Transverse colon (tissue), 4 donors: ENCODE results near the gene NPAP1.

ENCODE experiments used
- POLR2A ChIP-seq: fragments of 450-650 bp; IDR thresholded peaks from one replicate; pipeline ENCODE4 v1.6.1; 2016; ENCODE audit warnings: antibody characterized with exemption, mild to moderate bottlenecking, moderate library complexity
- POLR2AphosphoS5 ChIP-seq, 3 donors: sonication (generic); formaldehyde crosslinking; IDR thresholded peaks; one replicate each; pipeline ENCODE4 v1.6.1; 2016; ENCODE audit warnings: antibody characterized with exemption in 3 of 3
- TF ChIP-seq, protein P1 (sequence below), 5 experiments: fragments of 200-600 bp in 3 of 5; fragments of 450-650 bp in 2 of 5; sonication (generic) in 3 of 5; IDR thresholded peaks; 1 replicate in 2 of 5; 2 replicates in 3 of 5; pipeline ENCODE4 v1.5.1; 2016 to 2017; ENCODE audit warnings: antibody characterized with exemption in 5 of 5, inconsistent platforms in 3 of 5, mild to moderate bottlenecking in 2 of 5, moderate library complexity in 1 of 5

- TF ChIP-seq, protein P1, sequence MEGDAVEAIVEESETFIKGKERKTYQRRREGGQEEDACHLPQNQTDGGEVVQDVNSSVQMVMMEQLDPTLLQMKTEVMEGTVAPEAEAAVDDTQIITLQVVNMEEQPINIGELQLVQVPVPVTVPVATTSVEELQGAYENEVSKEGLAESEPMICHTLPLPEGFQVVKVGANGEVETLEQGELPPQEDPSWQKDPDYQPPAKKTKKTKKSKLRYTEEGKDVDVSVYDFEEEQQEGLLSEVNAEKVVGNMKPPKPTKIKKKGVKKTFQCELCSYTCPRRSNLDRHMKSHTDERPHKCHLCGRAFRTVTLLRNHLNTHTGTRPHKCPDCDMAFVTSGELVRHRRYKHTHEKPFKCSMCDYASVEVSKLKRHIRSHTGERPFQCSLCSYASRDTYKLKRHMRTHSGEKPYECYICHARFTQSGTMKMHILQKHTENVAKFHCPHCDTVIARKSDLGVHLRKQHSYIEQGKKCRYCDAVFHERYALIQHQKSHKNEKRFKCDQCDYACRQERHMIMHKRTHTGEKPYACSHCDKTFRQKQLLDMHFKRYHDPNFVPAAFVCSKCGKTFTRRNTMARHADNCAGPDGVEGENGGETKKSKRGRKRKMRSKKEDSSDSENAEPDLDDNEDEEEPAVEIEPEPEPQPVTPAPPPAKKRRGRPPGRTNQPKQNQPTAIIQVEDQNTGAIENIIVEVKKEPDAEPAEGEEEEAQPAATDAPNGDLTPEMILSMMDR (IDR thresholded peaks at IDR 0.05): no peak
- no peak for TF ChIP-seq POLR2A
- TF ChIP-seq POLR2AphosphoS5 (IDR thresholded peaks at IDR 0.05): no peak
Observed at GRCh38 chr15:24676431-24676830, 856 bp downstream of the NPAP1 start.
